Suppressor macrophage treated with lipopolysaccharide for 4 hours (primary cell): ENCODE measurements around the gene INTS1.
A peak's percentile ranks its signal among the peaks of the same experiment; 100 is the strongest.
"Not testable (repeated sequence)": the region's sequence is repeated elsewhere in the genome, so short reads cannot be mapped to it uniquely, and the experiment has no call there.

Source experiments
- DNase-seq: peaks from one replicate; pipeline ENCODE4 v3.0.0-alpha.2; 2020

The INTS1 gene

DNA sequence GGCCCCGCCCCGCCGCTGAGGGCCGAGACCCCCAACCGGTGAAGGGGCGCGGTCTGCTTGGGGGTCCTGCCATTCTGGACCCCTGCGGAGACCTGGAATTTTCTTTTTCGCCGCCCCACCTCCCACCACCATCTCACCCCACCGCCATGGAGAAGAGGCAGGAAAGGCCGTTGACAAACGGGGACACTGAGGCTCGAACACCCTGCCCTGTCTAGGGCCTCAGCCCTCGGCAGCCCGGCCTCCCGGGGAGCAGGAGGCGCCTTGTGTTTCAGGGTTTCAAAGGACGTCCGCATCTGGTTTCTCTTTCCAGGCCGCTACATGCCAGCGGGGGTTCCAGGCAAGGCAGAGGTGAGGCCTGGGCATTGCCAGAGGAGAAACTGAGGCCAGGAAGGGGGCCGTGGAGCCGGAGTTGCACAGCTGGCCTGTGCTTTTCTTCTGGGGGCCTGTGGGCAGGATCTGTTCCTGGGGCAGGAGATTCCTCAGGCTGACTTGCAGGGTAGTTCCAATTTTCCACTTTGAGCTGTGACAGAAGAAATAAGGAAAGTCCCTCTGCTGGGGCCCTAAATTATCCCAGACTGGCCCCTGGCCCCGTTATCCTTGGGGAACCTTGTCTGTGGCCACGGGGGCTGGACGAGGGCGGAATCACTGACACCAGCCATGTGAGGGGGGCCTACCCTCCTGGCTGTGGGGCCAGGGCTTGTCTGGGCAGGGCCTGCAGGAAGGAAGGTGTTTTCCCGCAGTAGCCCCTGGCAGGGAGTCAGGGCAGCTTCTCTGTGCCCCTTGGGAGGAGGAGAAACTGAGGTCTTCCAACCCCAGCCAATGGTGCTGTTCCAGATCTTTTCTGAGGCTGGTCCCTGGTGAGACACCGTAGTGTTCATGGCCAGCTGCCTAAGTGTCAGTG lies 44.0 kb downstream of the INTS1 start:
- peak; percentile 44 for DNase-seq

DNA sequence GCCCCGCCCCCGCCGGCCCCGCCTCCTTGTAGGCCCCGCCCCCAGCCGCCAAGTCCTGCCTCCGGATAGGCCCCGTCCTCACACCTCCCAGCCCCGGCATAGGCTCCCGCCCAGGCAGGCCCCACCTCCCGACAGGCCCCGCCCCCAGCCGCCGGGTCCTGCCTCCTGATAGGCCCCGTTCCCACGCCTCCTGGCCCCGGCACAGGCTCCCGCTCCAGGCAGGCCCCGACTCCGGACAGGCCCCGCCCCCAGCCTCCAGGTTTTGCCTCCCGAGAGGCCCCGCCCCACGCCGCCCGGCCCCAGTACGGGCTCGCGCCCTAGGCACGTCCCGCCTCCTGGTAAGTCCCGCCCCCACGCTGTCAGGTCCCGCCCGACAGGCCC lies 44.7 kb downstream of the INTS1 start:
- peak; percentile 100 for DNase-seq

DNA sequence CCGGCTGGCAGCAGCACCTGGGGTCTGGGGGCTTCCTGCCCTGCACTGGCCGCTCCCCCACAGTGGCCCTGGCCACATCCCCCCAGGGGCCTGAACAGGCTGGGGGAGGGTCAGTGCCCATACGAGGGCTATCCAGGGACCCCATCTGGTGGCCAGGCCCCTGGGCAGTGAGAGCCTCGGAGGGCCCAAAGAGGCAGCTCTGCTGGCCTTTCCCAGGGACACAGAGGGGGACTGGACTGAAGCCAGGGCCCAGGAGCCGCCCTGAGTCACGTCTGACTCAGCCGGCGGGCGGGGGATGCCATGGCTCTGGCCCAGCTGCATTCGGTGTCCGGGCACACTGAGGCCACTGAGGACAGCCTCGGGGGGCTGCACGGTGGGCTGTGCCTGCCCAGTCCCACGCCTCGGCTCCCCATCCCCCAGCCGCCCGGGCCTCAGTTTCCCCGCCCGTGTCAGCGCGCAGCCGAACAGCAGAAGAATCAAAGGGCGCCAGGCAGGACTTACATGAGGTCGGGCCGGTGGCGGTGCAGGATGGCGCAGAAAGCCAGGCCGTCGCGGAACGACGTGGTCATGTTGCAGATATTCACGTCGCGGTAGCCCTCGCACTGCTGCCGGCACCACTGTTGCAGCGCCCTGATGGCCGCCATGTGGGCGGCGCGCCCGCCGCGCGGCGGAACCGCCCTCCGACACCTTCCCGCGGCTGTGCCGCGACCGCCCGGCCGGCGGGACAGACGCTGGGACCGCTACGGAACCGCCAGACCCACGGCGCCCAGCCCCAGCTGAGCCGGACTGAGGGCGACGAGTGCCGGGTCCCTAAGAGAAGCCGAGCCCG lies 45.3 kb downstream of the INTS1 start, which contains the start of gene MICALL2:
MICALL2 (minus strand) TSS at position 788 of the 829 bp plus-strand sequence; CDS start at position 644, 144 bp downstream.
- DNase-seq = peak; percentile 89

DNA sequence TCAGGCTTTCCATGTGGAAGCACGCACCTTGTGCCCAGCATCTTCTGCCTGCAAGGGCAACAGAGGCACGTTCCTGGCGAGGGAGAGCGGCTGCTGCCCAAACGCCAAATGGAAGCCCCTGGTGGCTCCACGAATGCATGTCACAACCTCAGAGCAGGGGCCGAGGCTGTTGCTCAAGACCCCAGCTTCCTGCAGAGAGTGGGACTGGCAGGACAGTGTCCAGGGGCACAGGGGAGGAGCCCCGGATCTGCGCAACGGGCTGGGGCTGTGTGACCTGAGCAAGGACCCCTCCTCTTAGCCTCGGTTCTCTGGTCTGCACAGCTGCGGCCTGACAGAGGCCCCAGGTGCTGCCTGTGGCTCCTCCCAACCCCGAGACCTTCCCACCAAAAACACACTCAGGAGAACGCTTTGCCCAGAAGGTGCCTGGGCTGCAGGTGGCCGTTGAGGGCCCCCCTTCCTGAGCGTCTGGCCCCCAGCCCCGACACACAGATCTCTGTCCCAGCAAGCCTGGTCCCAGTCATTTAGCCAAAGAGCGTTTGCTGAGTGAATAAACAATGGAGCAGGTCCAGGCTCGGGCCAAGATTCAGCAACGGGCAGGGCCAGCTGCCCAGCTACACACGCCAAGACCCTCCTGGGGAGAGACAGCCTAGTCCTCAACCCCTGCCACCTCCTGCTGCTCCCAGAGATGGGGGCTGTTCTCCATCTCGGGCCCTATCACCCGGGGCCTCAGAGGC lies 46.1 kb downstream of the INTS1 start:
- DNase-seq = peak; percentile 20

DNA sequence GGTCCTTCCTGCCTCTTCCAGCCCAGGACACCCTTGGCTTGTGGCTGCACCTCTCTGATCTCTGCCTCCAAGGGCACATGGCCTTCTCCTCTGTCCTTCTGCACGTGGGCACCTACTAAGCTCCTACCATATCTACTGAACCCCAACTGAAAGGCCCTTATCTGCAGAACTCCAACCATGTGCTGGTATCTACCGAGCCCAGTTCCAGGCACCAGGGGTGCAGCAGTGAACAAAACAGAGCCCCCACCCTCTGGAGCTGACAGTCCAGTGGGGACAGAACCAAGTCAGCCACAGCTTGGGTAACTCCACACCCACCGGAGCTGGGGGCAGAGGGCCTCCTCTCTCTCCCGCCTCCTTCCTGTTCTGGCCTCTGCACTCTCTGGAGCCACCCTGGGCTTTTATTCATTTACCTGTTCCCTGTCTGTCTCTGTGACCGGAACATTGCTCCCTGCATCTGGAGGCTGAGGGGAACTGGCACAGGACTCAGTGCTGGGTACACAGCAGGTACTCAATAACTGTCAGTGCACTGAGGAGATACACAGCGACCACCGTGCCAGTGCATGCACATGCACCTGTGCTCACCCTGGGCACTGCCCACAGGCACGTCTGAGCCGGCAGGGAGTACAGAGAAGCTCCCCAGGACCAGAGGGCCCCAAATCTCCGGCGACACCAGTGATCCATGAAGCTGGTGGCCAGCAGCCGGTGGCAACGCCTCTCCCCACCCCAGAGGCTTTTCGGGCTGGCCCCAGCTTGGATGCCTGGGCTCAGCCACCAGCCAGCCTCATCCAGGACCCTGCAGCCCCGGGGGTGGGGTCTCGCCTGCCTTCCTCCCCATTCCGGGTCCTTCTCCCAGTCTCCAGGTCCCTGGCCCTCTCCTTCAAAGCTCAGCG lies 46.9 kb downstream of the INTS1 start:
- DNase-seq = no peak

DNA sequence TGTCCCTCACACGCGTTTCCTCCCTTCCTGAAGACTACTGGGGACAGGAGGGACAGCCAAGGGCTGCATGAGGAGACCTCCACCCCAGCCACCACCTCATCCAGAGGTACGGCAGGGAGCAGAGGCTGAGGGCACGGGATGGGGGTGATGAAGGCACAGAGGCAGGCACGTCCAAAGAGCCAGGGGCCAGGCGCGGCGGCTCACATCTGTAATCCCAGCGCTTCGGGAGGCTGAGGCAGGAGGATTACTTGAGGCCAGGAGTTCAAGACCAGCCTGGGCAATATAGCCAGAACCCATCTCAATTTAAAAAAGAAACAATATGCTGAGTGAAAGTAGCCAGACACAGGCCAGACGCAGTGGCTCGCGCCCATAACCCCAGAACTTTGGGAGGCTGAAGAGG lies 48.2 kb downstream of the INTS1 start:
- DNase-seq = no peak

DNA sequence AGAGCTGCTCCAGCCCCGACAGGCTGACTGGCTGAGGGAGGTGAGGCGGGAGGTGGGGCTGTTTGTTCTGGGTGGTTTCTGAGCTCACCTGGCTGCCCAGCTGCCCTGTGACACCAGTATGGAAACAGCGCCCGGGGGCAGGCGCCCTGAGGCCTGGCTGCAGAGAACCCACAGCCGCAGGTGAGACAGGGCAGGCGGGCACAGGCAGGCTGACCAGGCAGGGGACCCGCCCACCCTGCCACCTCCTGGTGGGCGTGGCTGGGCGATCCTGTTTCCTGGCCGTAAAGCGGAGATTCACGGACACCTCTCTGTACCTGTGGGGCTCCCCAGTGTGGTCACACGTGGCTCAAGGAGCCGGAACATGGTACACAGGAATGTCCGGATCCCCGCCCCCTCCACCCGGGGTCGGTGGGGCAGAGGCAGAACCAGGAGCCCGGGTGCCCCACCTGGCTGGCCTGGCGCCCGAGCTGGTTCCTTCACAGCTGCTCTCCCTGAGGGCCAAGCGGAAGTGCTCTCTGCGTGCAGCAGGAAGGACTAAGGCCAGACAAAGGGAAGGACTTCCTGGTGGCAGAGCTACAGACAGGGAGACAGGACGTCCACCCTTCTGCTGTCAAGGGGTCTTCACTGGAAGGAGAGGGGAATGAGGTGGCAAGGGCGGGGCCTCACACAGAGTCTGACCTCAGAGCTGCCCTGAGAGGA lies 48.8 kb downstream of the INTS1 start:
- DNase-seq = no peak

DNA sequence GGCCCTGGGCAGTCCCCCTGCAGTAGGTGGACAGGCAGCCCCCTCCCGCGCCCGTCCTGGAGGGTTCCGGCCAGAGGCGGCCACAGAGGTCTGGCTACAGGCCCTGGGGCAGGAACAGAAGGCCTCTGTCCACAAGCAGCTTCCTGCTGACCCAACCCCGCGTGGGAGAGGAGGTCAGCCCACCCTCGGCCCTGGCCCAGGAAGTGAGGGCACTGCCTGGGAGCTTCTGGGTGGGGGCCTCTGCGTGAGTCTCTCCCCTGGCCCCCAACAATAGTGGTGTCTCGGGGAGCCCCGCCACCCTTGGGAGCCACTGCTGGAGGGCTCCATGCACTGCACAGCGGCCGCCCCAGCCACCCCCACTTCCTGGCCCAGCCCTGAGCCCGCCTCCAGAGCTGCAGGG lies 49.6 kb downstream of the INTS1 start:
- DNase-seq = no peak

DNA sequence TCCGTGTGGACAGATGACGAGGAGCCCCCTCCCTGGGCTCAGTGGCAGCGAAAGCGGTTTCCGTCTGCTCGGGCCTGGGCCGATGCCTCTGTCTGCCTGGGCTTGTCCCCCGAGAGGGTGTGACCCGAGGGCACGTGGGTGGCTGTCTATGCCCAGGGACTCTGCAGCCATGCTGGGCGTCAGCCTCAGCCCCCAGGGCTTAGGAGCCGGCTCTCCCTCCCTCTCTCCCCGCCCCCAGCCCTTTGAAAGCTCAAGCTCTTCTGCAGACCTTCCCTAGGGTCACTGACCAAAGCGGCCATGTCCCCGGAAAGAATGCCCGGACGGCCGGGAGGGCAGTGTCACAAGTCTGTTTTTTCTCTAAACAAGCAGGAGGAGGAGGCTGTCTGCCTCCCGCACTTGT lies 52.0 kb downstream of the INTS1 start:
- DNase-seq = no peak

DNA sequence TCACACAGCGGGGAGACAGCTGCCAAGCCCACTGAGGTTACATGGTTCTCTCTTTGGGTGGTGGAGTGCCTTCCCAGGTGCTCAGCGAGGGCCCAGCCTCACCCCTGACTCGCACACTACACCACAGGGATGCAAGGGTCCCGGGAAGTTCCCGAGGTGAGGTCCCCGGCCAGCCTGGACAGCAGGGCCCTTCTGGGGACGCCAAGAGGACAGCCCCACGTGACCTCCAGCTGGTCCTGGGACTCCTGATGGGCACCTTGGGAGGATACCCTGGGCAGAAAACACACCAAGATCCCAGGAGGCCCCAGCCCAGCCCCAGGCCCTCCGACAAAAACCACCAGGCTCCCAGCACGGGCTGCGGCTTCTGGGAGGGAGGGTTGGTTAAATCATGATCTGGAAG lies 53.2 kb downstream of the INTS1 start:
- DNase-seq = no peak

DNA sequence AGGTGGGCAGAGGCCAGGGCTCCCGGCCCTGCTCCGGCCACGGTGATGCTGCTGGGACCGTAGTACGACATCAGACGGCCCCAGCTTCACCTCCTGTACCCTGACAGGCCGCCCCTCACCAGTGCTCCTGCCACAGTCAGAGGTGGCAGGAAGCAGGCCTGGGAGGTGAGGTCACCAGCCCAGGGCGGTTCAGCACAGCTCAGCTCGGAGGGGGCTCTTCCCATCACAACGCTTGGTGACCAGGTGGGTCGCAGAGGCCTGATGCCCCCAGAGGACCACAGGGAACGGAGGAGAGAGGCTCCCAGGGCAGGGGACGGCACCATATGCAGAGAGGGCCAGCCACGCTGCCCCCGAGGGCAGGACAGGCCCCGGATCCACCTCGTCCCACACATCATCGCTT lies 53.8 kb downstream of the INTS1 start:
- no peak for DNase-seq

DNA sequence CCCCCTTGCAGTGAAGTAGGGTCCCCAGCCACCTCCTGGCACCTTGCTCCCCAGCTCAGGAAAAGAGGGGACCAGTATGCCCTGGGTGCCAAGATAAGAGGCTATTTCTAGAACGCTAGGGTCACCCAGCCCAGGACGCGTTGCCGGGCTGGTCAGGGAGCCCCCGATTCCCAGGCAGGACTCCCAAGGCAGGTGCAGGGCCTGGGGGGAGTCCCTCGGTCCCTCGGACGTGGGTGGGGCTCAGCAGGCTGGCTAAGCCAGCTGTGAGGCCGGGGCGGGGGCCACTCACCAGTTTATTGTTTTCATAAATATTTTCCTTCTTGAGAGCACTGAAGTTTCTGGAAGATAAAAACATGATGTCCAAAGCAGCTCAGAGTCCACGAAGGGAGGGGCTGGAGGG lies 54.2 kb downstream of the INTS1 start:
- no peak for DNase-seq

DNA sequence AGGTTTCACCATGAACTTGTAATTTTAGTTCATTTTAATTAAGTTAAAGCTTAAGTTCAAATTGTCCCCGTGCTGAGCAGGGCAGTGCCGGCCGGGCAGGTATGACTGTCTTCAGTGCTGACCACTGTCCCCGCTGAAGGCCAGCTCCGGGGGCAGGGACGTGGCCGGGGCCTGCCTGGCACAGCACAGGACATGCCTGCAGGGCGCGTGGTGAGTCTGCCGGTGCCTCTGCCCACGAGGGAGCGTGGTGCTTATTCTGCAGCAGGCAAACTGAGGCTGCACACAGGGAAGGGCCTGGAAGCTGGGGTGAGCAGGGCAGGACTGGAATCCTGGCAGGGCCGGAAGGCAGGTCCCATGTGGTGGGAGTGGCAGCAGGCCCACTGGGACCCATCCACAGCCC lies 54.7 kb downstream of the INTS1 start:
- no peak for DNase-seq

DNA sequence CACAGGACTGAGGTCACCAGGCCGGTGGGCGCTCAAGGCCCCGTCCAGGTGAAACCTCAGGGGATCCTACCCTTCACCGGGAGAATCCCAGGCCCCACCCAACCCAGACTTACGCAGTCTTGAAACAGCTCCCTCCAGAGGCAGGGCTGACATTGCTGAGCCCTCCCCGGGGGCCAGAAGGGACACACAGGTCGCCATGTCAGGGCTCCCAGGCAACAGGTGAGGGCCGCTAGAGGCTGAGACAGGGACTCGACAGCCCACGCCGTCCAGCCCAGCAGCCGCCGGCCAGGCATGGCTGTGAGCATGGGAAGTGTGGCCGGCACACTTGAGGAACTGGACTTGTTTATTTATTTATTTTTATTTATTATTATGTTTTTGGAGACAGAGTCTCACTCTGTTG lies 55.2 kb downstream of the INTS1 start:
- DNase-seq = no peak

DNA sequence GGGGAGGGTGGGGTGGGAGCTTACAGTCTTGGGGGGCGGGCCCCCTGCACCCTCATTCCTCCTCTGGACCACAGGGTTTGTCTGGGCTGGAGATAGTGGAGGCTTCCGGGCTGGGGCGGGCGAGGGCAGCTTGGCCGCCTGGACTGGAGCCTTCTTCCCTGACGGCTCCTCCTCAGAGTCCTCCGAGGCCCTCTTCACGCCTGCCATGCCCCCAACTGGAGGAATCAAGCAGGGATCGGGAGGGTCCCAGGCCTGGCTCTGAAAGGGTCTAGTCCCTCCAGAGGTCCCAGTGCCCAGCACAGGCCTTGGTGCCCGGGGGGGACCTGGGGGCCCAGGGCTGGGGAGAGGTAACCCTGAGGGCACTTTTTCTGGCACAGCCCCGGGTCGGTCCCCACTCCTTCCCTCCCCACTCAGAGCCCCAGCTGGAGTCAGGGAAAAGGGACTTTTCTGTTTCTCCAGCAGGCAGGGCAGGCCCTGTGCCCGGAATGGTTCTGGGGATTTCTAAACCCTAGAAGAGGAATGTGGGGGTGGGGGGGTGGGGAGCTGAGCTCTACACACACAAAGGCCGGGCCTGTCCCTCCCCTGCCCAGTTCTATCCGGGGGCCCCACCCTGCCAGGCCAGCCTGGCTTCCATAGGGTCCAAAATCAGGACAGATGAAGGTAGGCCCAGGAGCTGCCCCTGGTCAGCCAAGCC lies 56.5 kb downstream of the INTS1 start:
- no peak for DNase-seq

DNA sequence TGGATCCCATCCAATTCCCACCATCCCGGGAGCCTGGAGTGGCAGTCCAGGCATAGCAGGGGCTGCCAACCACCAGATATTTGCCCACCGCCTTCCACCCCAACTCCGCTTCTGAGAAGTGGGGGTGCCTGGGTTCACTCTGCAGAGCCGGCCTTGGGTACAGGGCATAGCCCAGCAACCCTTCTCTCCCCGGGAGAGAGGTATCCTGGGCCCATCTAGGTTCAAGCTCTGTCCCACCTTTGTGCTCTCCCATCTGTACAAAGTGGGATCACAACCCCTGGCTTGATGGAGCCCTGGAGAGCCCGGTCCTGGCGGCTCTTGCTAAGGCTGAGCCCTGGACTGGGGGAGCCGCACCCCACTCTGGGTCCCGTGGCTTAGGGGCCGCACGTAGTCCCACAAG lies 57.1 kb downstream of the INTS1 start:
- DNase-seq = no peak

DNA sequence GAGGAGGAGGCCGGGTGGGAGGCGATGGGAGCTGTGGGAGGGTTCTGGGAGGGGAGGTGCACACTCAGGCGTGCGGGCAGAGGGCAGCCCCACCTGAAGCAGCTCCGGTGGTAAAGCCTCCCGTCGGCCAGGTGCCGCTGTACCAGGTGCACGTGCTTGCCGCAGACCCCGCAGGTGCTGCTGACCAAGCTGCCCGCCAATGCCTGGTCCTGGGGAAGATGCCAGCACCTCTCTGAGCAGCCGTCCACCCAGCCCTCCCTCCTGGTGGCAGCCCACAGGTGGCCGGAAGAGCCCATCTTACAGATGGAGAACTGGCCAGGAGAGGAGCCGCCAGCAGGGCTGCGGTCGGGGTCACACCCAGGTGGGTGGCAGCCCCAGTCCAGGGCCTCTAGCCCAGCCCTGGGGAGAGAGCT lies 57.6 kb downstream of the INTS1 start:
- no peak for DNase-seq

DNA sequence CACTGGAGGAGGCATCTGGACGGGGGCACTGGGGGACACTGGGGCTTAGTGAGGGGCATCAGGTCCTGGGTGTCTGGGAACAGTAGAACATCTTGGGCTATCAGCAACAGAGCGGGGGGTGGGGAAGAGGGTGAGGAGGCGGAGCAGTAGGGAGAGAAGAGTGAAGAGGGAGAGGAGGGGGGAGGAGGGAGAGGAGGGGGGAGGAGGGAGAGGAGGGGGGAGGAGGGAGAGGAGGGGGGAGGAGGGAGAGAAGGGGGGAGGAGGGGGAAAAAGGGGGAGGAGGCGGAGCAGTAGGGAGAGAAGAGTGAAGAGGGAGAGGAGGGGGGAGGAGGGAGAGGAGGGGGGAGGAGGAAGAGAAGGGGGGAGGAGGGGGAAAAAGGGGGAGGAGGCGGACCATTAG lies 58.2 kb downstream of the INTS1 start:
- DNase-seq = not testable (repeated sequence)

DNA sequence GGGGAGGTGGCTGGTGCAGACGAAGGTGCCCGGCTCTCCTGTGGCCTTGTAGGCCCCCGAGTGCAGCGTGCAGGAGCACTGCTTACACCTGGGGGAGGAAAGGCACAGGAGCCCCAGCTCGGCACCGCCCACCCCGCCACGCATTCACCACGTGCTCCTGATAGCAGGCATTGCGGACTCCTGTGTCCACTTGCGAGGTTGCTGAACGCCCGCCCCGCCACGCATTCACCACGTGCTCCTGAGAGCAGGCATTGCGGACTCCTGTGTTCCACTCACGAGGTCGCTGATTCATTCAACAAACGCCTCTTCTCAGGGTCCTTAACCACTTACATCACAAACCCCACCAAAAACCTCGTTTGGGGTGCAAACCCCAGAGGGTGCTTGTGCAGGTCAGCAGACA lies 58.8 kb downstream of the INTS1 start:
- DNase-seq = no peak

DNA sequence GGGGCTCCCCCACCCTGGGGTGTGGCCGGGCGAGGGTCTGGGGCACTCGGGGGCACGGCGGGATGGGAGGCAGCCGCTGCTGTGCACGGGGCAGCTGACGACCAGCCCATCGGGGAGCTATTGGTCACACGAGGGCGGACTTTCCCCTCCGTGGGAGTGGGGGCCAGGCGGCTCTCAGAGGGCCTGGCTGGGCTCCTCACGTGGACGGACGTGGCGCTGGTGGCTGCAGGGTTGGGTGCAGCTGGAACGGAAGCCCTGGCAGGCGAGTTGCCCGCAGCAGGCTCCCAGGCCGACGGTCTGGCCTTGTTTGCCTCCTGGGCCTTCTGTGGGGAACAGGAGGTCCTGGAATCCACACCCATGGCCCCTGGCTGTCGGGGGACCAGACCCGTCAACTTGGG lies 59.3 kb downstream of the INTS1 start:
- DNase-seq = no peak
